H1 (cell line): Measurements from ENCODE around the gene BRPF3. TPM values are rescaled to one million over a fixed set of nuclear protein-coding genes. Genes with fewer than 3 reads are reported as not detected.

ENCODE experiments used
- CBX8 ChIP-seq: fragments of 300-800, 300-1000 bp; sonication (generic); IDR thresholded peaks from 2 replicates; pipeline ENCODE4 v1.7.1; 2016; ENCODE audit warnings: low read depth, low read length, borderline replicate concordance
- CHD1 ChIP-seq: IDR thresholded peaks from 2 replicates; pipeline ENCODE4 v1.6.1; 2012; ENCODE audit warnings: low read depth, low read length, improper control_type of control experiment
- RAD21 ChIP-seq, 2 experiments: IDR thresholded peaks in 1 of 2; conservative IDR thresholded peaks in 1 of 2; 2 replicates each; pipeline ENCODE4 v1.6.1; 2011; ENCODE audit warnings: low read depth in 2 of 2, low read length in 2 of 2, improper control_type of control experiment in 1 of 2, inconsistent platforms in 1 of 2, mild to moderate bottlenecking in 1 of 2, moderate library complexity in 1 of 2
- polyA plus RNA-seq, 7 experiments: library from polyadenylated mRNA; depleted of rRNA in 3 of 7; stranded (reverse) in 5 of 7; unstranded in 2 of 7; fragments of >200 nt in 5 of 7; fragments of 200-250 nt in 2 of 7; gene quantifications; 1 replicate in 5 of 7; 2 replicates in 1 of 7; 4 replicates in 1 of 7; pipeline versions ENCODE4 v1.2.1 to v1.2.3, GENCODE V29; 2011 to 2013; ENCODE audit warnings: missing spikeins in 2 of 7, mixed read lengths in 2 of 7
- total RNA-seq: library from RNA; stranded (reverse); fragmentation: NEBNext Ultra II Directional; extraction: Animal tissue kit (Norgen Biotek cat#: 25700); gene quantifications from 2 replicates; pipeline ENCODE4 v1.2.1, GENCODE V29; 2021

The BRPF3 gene
- total and polyA plus RNA-seq, 2 of the 8 experiments (the other 6 are each of a cell fraction or from before 2014, with no cell fraction given) = 26.0 to 37.5 TPM

DNA sequence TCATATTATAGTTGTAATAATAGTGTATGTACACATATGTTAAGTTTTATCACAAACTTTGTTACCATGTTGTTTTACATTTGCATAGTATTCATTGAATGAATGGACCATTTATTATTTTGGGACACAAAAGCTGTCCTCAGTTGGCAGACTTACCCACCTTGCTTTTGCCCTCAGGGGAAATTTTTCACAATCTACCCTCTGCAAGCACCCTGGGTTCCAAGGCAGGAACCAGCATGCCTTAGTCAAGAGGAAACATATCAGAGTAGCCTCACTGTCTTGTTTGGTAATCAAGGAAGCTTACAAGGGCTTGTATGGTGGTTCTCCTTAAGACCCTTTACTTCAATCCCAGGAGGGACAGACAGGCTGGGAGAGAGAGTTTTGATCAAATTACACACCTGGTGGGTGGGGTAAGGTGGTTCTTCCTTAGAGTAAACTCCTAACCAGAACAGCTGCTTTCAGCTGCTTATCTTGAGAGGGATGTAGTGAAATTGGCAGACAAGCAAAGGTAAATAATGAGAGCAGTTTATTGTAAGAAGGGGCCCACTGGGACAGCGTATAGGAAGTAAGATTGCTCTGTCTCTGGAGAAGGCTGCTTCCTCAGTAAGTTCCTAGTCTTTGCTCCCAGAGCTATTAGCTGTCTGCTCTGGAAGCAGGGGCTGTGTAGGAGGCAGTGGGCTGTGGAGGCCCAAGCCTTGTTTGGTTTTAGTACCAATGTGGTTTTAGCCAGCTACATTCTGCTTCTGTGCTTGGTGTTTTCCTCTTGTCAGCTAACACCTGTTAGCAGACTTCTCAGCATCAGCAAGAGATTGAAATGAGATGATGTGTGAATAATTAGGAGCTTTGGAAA is 31.1 kb downstream of the BRPF3 start (continued):
- TF ChIP-seq RAD21 (IDR thresholded peaks at IDR 0.05 in 1 of 2, conservative IDR thresholded peaks at IDR 0.05 in 1 of 2; ENCODE audit: low read depth in 2 of 2, low read length in 2 of 2) (no peak), CBX8 (no peak), CHD1 (no peak)
